ENCODE measurements around the gene TCF7L2. TPM values are rescaled to one million over a fixed set of nuclear protein-coding genes. Genes with fewer than 3 reads are reported as not detected.

TCF7L2 gene
- total RNA-seq, 1 donor from 2014 or later, result 76.4 TPM

DNA sequence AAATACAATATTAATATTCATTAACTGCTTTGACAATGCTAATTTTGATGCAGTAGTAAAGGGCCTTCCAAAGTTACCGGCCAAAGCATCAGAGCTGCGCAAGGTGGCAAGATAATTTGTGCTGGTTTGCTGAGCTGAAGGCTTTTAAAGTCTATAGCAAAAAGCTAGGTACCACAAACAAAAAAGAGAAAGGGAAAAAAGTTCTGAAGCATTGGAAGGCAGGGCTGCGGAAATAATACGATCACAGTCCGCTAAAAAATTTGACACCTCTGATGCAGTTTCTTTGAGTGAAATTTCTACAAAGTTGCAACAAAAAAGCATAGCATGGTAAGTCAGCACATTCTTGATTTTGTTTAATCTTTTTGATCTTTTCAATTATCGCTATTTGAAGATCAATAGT is 175.6 kb downstream of the TCF7L2 start:
- Mint-ChIP-seq H3K36me3 (no peaks in the 10 kb centered on the region), H3K4me3 (no peak overlapping the region), H3K9me3 (no peaks in the 10 kb centered on the region), H3K27ac (no peak overlapping the region), H3K4me1 (peaks cover 43% of the 10 kb centered on the region), H3K27me3 (ENCODE audit: low read depth) (peaks cover 6% of the 10 kb centered on the region)
- DNase-seq (ENCODE audit: low spot score in 2 of 2, unreplicated experiment in 2 of 2), result no peak
- TF ChIP-seq, protein P1, sequence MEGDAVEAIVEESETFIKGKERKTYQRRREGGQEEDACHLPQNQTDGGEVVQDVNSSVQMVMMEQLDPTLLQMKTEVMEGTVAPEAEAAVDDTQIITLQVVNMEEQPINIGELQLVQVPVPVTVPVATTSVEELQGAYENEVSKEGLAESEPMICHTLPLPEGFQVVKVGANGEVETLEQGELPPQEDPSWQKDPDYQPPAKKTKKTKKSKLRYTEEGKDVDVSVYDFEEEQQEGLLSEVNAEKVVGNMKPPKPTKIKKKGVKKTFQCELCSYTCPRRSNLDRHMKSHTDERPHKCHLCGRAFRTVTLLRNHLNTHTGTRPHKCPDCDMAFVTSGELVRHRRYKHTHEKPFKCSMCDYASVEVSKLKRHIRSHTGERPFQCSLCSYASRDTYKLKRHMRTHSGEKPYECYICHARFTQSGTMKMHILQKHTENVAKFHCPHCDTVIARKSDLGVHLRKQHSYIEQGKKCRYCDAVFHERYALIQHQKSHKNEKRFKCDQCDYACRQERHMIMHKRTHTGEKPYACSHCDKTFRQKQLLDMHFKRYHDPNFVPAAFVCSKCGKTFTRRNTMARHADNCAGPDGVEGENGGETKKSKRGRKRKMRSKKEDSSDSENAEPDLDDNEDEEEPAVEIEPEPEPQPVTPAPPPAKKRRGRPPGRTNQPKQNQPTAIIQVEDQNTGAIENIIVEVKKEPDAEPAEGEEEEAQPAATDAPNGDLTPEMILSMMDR (IDR thresholded peaks at IDR 0.05; ENCODE audit: unreplicated experiment), result no peak

- Mint-ChIP-seq H3K27me3 (ENCODE audit: low read depth) (peaks cover 6% of the 10 kb centered on the region), H3K4me1 (peaks cover 46% of the 10 kb centered on the region), H3K27ac (no peak overlapping the region), H3K36me3 (no peaks in the 10 kb centered on the region), H3K4me3 (peak overlapping the region; percentile 63), H3K9me3 (no peaks in the 10 kb centered on the region)
- peak; percentile 67 to 71 for DNase-seq (ENCODE audit: low spot score in 2 of 2, unreplicated experiment in 2 of 2)
- TF ChIP-seq, protein P1 (IDR thresholded peaks at IDR 0.05; ENCODE audit: unreplicated experiment), result no peak
Measured at GRCh38 chr10:113126229-113127201, 176.5 kb downstream of the TCF7L2 start.

GRCh38 chr10:113127261-113127900 is 177.3 kb downstream of the TCF7L2 start:
- DNase-seq (ENCODE audit: low spot score in 2 of 2, unreplicated experiment in 2 of 2), result no peak
- H3K9me3 Mint-ChIP-seq, result no peaks in the 10 kb centered on the region
- peaks cover 6% of the 10 kb centered on the region for H3K27me3 Mint-ChIP-seq (ENCODE audit: low read depth)
- H3K4me1 Mint-ChIP-seq, result peaks cover 55% of the 10 kb centered on the region
- no peaks in the 10 kb centered on the region for H3K36me3 Mint-ChIP-seq
- TF ChIP-seq, protein P1 (IDR thresholded peaks at IDR 0.05; ENCODE audit: unreplicated experiment), result no peak
- H3K27ac Mint-ChIP-seq, result peak overlapping the region; percentile 28
- H3K4me3 Mint-ChIP-seq, result peak overlapping the region; percentile 46

- peaks cover 6% of the 10 kb centered on the region for H3K27me3 Mint-ChIP-seq (ENCODE audit: low read depth)
- H3K36me3 Mint-ChIP-seq, result no peaks in the 10 kb centered on the region
- H3K27ac Mint-ChIP-seq, result peak overlapping the region; percentile 27
- H3K9me3 Mint-ChIP-seq, result no peaks in the 10 kb centered on the region
- DNase-seq (ENCODE audit: low spot score in 2 of 2, unreplicated experiment in 2 of 2), result no peak
- TF ChIP-seq, protein P1 (IDR thresholded peaks at IDR 0.05; ENCODE audit: unreplicated experiment), result no peak
- H3K4me1 Mint-ChIP-seq, result peaks cover 60% of the 10 kb centered on the region
- H3K4me3 Mint-ChIP-seq, result no peak overlapping the region
Measured at GRCh38 chr10:113127901-113128283, 177.8 kb downstream of the TCF7L2 start.

GRCh38 chr10:113128450-113129070 is 178.5 kb downstream of the TCF7L2 start:
- Mint-ChIP-seq H3K9me3 (no peaks in the 10 kb centered on the region), H3K36me3 (no peaks in the 10 kb centered on the region), H3K27me3 (ENCODE audit: low read depth) (peaks cover 6% of the 10 kb centered on the region), H3K4me1 (peaks cover 65% of the 10 kb centered on the region), H3K4me3 (peak overlapping the region; percentile 8), H3K27ac (no peak overlapping the region)
- DNase-seq (ENCODE audit: low spot score in 2 of 2, unreplicated experiment in 2 of 2), result no peak
- TF ChIP-seq, protein P1 (IDR thresholded peaks at IDR 0.05; ENCODE audit: unreplicated experiment), result no peak

Data from mesothelial cell of epicardium (in vitro differentiated cells).